Mesodermal cell (in vitro differentiated cells): Measurements from ENCODE around the gene HSPA1A.
"Not testable (repeated sequence)": the region's sequence is repeated elsewhere in the genome, so short reads cannot be mapped to it uniquely, and the experiment has no call there.

Experiments
- H3K27ac ChIP-seq: 2 replicates; pipeline ENCODE4 v1.7.0; 2013; ENCODE audit warnings: mild to moderate bottlenecking, low read depth, low read length, moderate library complexity; ENCODE audit not compliant: severe bottlenecking
- H3K36me3 ChIP-seq: 2 replicates; pipeline ENCODE4 v1.7.1; 2013; ENCODE audit warnings: mild to moderate bottlenecking, low read length, moderate library complexity; ENCODE audit not compliant: control insufficient read depth, insufficient read depth
- H3K4me1 ChIP-seq: one replicate; pipeline ENCODE4 v1.7.1; 2013; ENCODE audit warnings: mild to moderate bottlenecking, low read length; ENCODE audit not compliant: insufficient read depth, control insufficient read depth, poor library complexity, severe bottlenecking
- H3K4me3 ChIP-seq: 2 replicates; pipeline ENCODE4 v1.7.0; 2013; ENCODE audit warnings: low read length, control low read depth, mild to moderate bottlenecking; ENCODE audit not compliant: insufficient read depth, poor library complexity, severe bottlenecking; ENCODE audit errors: extremely low read depth
- H3K9me3 ChIP-seq: 2 replicates; pipeline ENCODE4 v1.7.1; 2013; ENCODE audit warnings: mild to moderate bottlenecking, low read length, moderate library complexity; ENCODE audit not compliant: control insufficient read depth
- WGBS, 2 experiments: methylation state at CpG; one replicate each; pipeline ENCODE4 v1.1.5; 2013; ENCODE audit warnings: missing lambda C conversion rate in 2 of 2; ENCODE audit not compliant: insufficient coverage in 2 of 2; 5-methylcytosine and 5-hydroxymethylcytosine counted together

Gene HSPA1A

DNA sequence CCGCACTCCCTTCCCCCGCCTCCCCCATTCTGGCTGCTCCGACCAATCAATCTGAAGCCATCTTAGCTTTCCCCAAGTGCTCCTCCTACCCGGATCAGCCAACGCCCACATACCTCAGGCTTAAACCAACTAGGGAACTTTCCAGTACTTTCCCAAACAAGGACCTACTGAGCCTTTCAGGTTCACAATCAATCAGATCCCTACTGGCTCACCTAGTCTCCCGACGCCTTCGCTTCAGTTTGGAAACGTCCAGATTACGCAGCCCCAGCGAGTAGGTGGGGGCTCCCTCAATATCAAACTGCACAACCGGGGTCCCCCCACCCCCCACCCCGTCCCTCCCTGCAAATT is 692 bp upstream of the HSPA1A start:
- Histone ChIP-seq H3K9me3 (no peaks in the 10 kb centered on the region), H3K36me3 (peaks cover 7% of the 10 kb centered on the region), H3K4me1 (peaks cover 9% of the 10 kb centered on the region), H3K27ac (peak overlapping the region; percentile 99), H3K4me3 (peak overlapping the region; percentile 45)
- 0 to 3% methylated on average over 9 of the region's 13 CpGs for WGBS, 2 experiments

DNA sequence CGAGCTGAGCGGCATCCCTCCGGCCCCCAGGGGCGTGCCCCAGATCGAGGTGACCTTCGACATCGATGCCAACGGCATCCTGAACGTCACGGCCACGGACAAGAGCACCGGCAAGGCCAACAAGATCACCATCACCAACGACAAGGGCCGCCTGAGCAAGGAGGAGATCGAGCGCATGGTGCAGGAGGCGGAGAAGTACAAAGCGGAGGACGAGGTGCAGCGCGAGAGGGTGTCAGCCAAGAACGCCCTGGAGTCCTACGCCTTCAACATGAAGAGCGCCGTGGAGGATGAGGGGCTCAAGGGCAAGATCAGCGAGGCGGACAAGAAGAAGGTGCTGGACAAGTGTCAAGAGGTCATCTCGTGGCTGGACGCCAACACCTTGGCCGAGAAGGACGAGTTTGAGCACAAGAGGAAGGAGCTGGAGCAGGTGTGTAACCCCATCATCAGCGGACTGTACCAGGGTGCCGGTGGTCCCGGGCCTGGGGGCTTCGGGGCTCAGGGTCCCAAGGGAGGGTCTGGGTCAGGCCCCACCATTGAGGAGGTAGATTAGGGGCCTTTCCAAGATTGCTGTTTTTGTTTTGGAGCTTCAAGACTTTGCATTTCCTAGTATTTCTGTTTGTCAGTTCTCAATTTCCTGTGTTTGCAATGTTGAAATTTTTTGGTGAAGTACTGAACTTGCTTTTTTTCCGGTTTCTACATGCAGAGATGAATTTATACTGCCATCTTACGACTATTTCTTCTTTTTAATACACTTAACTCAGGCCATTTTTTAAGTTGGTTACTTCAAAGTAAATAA is 2.0 kb downstream of the HSPA1A start:
- peak overlapping the region; percentile 19 for H3K4me3 ChIP-seq
- not testable (repeated sequence) for H3K36me3 ChIP-seq, H3K9me3 ChIP-seq, H3K27ac ChIP-seq, H3K4me1 ChIP-seq
- WGBS, 2 experiments = 93 to 95% methylated on average over 3 to 6 of the region's 37 CpGs

DNA sequence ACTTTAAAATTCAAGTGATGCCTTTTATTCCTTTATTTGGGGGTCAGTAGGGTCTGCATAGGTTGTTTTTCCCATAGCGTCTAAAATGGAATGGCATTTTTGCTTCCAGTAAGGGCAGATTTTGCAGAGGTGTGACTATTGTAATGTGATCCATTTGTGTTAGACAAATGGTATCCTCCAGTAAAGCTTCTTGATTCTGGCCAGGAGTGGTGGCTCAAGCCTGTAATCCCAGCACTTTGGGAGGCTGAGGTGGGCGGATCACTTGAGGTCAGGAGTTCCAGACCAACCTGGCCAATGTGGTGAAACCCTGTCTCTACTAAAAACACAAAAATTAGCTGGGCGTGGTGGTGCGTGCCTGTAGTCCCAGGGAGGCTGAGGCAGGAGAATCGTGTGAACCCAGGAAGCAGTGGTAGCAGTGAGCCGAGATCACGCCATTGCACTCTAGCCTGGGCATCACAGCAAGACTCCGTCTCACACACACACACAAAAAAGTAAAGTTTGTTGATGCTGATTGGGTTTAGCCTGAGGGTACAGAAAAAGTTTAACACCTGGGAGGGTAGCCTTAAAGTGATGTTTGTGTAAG is 2.7 kb downstream of the HSPA1A start:
- H3K4me1 ChIP-seq, H3K9me3 ChIP-seq, H3K27ac ChIP-seq, H3K36me3 ChIP-seq: not testable (repeated sequence)
- H3K4me3 ChIP-seq = peak overlapping the region; percentile 19
- WGBS, 2 experiments = 89 to 100% methylated on average over 4 to 5 of the region's 8 CpGs

DNA sequence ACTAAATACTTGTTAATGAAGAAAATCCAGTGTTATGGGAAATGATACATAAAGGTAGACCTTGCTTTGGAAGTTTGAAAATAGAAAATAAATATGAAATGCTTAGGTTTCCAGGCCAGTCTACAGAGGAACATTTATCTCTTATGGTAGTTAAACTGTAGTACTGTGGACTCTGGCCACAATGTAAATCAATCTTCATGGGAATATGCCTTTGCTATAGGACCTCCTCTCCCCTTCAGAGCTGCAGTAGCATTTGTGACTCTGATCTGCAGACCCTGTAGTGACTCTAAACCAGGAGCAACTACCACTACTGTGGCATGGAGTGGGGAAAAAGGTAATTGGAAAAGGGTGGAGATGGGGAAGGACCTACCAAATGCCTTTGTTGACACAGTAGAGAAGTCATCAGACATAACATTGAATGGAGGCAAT is 4.5 kb downstream of the HSPA1A start:
- no peak overlapping the region for H3K27ac ChIP-seq
- H3K36me3 ChIP-seq = peaks cover 7% of the 10 kb centered on the region
- peaks cover 9% of the 10 kb centered on the region for H3K4me1 ChIP-seq
- no peak overlapping the region for H3K4me3 ChIP-seq
- H3K9me3 ChIP-seq = no peaks in the 10 kb centered on the region

DNA sequence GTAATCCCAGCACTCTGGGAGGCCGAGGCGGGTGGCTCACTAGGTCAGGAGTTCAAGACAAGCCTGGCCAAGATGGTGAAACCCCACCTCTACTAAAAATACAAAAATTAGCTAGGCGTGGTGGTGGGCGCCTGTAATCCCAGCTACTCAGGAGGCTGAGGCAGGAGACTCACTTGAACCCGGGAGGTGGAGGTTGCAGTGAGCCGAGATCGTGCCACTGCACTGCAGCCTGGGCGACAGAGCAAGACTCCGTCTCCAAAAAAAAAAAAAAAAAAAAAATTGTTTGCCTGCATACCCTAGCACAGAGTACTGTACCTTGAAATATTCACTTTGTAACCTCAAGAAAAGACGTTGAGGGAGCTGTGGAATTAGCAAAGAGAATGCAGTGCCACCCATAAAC is 5.1 kb downstream of the HSPA1A start:
- H3K4me1 ChIP-seq, H3K27ac ChIP-seq, H3K4me3 ChIP-seq, H3K9me3 ChIP-seq, H3K36me3 ChIP-seq: not testable (repeated sequence)
- 90 to 100% methylated on average over 1 to 2 of the region's 10 CpGs for WGBS, 2 experiments

DNA sequence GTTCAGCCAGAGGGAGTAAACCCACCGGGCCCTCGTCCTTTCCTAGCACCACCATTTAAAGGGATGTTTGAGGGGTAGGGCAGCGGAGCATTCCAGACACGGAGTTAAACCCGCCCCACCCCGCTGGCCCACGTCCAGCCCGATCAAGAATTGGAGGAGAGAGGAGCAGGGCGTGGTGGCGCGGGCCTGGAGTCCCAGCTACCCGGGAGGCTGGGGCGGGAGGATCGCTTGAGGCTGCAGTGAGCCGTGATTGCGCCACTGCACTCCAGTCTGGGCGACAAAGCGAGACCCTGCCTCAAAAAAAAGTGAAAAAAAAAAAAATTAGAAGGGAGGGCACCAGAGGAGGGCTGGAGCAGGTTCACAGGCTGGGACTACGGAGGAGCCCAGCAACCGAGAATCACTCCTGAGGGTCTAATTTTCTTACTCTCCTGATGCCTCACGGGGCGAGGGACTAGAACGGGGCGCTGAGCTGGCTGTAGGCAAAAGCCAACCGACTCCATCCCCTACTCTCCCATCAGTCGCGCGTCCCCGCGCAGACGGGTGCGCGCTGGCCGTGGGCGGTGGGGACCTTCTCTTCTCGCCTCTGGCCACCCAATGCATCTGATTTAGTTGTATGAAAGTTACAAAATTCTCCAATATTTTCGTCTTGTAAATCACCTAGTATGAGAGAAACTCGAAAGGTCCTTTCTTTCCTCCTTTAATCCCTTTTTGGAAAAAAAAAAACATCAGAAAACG is 6.1 kb downstream of the HSPA1A start:
- Histone ChIP-seq H3K4me3 (peak overlapping the region; percentile 48), H3K36me3 (peaks cover 7% of the 10 kb centered on the region), H3K9me3 (no peaks in the 10 kb centered on the region), H3K27ac (peak overlapping the region; percentile 92), H3K4me1 (peaks cover 11% of the 10 kb centered on the region)
- 27 to 29% methylated on average over 16 to 19 of the region's 39 CpGs for WGBS, 2 experiments

DNA sequence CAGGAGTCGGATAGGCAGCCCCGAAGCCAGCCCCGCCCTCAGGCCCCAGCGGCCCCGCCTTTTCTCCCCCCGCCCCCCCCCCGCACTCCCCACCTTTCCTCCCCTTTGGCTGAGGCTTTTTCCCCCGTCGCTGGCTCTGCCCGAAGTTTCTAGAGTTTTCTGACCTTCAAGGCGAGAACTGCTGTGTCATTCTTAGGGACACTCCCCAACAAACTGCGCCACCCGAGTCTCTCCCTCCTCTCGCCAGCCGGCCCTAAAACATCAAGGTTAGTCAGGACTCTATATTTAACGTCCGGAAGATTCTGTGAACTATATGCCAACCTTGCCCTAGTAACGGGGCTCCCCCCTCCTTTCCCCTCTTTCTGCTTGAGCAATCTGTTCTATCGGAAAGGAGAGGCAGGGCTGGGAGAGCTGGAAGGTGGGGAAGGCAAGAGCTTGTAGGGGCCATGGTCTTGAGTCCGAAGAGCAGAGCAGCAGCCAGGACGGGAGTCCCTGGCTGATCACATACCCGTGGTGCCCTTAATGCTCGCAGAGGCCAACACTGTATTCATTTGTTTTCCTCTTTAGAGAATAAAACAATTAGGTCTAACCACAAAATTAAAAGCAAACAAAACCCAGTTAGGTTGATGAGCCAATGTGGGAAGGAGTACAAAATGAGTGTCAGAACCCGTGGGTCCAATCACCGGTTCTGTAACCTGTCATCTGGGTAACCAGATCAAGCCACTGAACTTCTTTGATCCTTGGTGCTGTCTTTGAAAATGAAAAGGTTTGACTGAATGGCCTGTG is 6.9 kb downstream of the HSPA1A start:
- WGBS, 2 experiments = 9 to 10% methylated on average over 10 to 12 of the region's 25 CpGs
- peaks cover 17% of the 10 kb centered on the region for H3K4me1 ChIP-seq

DNA sequence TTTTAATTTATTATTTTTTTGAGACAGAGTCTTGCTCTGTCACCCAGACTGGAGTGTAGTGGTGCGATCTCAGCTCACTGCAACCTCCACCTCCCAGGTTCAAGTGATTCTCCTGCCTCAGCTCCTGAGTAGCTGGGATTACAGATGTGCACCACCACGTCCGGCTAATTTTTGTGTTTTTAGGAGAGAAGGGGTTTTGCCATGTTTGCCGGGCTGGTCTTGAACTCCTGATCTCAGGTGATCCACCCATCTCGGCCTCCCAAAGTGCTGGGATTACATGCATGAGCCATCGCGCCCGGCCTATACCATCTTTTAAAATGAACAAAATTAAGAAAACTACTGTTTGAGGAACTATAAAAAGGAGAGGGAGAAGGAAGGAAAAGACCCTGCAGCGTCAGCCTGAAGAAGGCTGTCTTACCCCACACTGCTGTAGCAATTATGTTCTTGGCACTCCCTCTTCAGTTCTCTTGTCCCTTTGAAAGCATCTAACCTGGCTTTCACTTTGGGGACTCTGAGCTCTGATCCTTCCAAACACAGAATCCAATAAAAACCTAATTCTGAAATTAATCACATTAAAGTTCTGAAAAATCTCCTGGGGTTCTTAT is 8.4 kb downstream of the HSPA1A start:
- not testable (repeated sequence) for H3K27ac ChIP-seq, H3K36me3 ChIP-seq, H3K4me1 ChIP-seq, H3K9me3 ChIP-seq, H3K4me3 ChIP-seq
- WGBS, 2 experiments = 95 to 100% methylated on average over 2 to 3 of the region's 9 CpGs

More for the DNA sequence above, 6.9 kb downstream of the HSPA1A start:
- H3K9me3 ChIP-seq = no peaks in the 10 kb centered on the region
- H3K27ac ChIP-seq = peak overlapping the region; percentile 92
- H3K4me3 ChIP-seq = peak overlapping the region; percentile 48
- peaks cover 7% of the 10 kb centered on the region for H3K36me3 ChIP-seq

DNA sequence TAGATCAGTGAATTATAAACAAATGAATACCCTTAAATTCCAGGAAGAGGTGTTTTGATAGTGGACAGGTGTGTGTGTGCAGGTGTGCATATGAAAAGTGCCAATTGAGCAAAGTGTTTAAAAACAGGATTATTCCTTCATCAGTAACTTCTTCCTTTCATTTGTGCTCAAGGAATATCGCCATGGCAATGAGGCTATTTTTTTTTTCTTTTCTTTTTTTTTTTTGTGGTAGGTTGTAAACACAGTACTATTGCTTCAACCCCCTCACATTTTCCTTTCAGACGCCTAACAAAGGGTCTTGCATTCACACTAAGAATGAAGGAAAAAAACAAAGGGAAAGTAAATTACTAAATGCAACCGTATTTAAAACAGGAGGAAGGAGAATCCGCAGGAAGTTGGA is 10.2 kb downstream of the HSPA1A start:
- Histone ChIP-seq H3K4me1 (peaks cover 7% of the 10 kb centered on the region), H3K9me3 (no peaks in the 10 kb centered on the region), H3K4me3 (no peak overlapping the region), H3K27ac (peak overlapping the region; percentile 16), H3K36me3 (no peaks in the 10 kb centered on the region)
- WGBS, 2 experiments = 65% methylated on average over 2 of the region's 4 CpGs; no CpG with 5 or more reads in 1 of the 2 experiments

DNA sequence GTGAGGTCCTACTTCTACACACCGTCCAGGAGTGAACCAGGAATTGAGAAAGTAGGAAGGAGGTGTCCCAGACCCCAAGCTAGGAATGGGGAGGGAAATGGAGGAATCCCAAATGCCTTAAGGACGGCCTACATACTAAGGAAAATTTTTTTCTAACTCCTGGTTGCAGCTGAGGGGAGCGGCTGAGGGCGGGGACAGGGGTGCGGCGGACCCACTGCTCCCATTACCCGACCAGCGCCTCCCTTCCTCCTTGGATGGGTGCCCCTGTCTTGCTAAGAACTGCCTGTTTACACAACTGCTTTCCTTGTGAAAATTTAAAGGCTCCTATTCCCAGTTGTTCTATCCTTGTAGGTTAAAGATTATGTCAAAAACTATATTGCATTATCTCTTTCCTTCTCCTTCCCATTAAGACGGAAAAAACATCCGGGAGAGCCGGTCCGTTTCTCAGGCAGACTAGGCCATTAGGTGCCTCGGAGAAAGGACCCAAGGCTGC is 11.5 kb downstream of the HSPA1A start:
- Histone ChIP-seq H3K36me3 (no peaks in the 10 kb centered on the region), H3K4me1 (peaks cover 10% of the 10 kb centered on the region), H3K27ac (peak overlapping the region; percentile 94), H3K9me3 (no peaks in the 10 kb centered on the region), H3K4me3 (peak overlapping the region; percentile 38)
- 0 to 8% methylated on average over 6 to 7 of the region's 13 CpGs for WGBS, 2 experiments
